HepG2 (cell line): Measurements from ENCODE around the gene CELSR3. TPM values are rescaled to one million over a fixed set of nuclear protein-coding genes. Genes with fewer than 3 reads are reported as not detected.
A peak's percentile ranks its signal among the peaks of the same experiment; 100 is the strongest.

Experiments used
- GATAD1 ChIP-seq: IDR thresholded peaks from 2 replicates; pipeline ENCODE4 v1.6.1; 2016; ENCODE audit warnings: missing genetic modification reagents, missing compliant biosample characterization
- MAFG ChIP-seq: sonication (generic); formaldehyde crosslinking; IDR thresholded peaks from 2 replicates; pipeline ENCODE4 v1.5.1; 2020; ENCODE audit warnings: mild to moderate bottlenecking, missing genetic modification reagents
- NFKBIZ ChIP-seq: IDR thresholded peaks from 2 replicates; pipeline ENCODE4 v1.6.1; 2018; ENCODE audit warnings: missing genetic modification reagents, missing compliant biosample characterization
- RBM22 ChIP-seq: fragments of 200-400 bp; formaldehyde crosslinking; optimal IDR thresholded peaks from 2 replicates; pipeline ENCODE3; 2017; ENCODE audit warnings: mild to moderate bottlenecking, low read length, moderate library complexity
- RXRA ChIP-seq: sonication (generic); formaldehyde crosslinking; IDR thresholded peaks from 2 replicates; pipeline ENCODE4 v1.5.1; 2020; ENCODE audit warnings: missing genetic modification reagents
- TMF1 ChIP-seq: sonication (generic); formaldehyde crosslinking; IDR thresholded peaks from 2 replicates; pipeline ENCODE4 v1.8.1; 2022; ENCODE audit warnings: low read depth, missing genetic modification reagents
- U2AF1 ChIP-seq: fragments of 200-400 bp; formaldehyde crosslinking; optimal IDR thresholded peaks from 2 replicates; pipeline ENCODE3; 2017; ENCODE audit warnings: mild to moderate bottlenecking, low read depth, low read length
- U2AF2 ChIP-seq: fragments of 200-400 bp; formaldehyde crosslinking; IDR thresholded peaks from 2 replicates; pipeline ENCODE4 v1.6.1; 2017; ENCODE audit warnings: low read depth, mild to moderate bottlenecking, low read length
- ZFX ChIP-seq: sonication (generic); formaldehyde crosslinking; IDR thresholded peaks from 2 replicates; pipeline ENCODE4 v1.4.0; 2020; ENCODE audit warnings: mild to moderate bottlenecking, low read depth, missing genetic modification reagents, moderate library complexity
- ZNF234 ChIP-seq: sonication (generic); formaldehyde crosslinking; conservative IDR thresholded peaks from 2 replicates; pipeline ENCODE4 v1.5.1; 2020; ENCODE audit warnings: mild to moderate bottlenecking, missing genetic modification reagents
- ZNF724P ChIP-seq: sonication (generic); formaldehyde crosslinking; IDR thresholded peaks from 2 replicates; pipeline ENCODE4 v1.8.0; 2022; ENCODE audit warnings: missing genetic modification reagents, borderline replicate concordance
- ZNF878 ChIP-seq: sonication (generic); formaldehyde crosslinking; IDR thresholded peaks from 2 replicates; pipeline ENCODE4 v1.8.1; 2023; ENCODE audit warnings: mild to moderate bottlenecking, missing genetic modification reagents, moderate library complexity
- polyA plus RNA-seq, 8 experiments: library from polyadenylated mRNA; depleted of rRNA in 3 of 8; stranded (reverse) in 7 of 8; unstranded in 1 of 8; fragments of >200 nt; fragmentation: Illumina TruSeq in 4 of 8; extraction: Trizol in 4 of 8; gene quantifications; 2 replicates each; pipeline versions ENCODE4 v1.2.1 to v1.2.3, GENCODE V29; 2011 to 2016; ENCODE audit warnings: low read depth in 4 of 8, missing spikeins in 1 of 8, mixed read lengths in 1 of 8; ENCODE audit not compliant: insufficient read depth in 1 of 8
- total RNA-seq, 5 experiments: library from RNA; depleted of rRNA; stranded (reverse); fragments of >200 nt; fragmentation: Illumina TruSeq; extraction: Trizol; gene quantifications; 2 replicates each; pipeline ENCODE4 v1.2.3, GENCODE V29; 2016; ENCODE audit warnings: low read depth in 1 of 5
- TF ChIP-seq, protein P1 (sequence below): sonication (generic); formaldehyde crosslinking; IDR thresholded peaks from 2 replicates; pipeline ENCODE4 v1.4.0; 2020; ENCODE audit warnings: missing genetic modification reagents, mild to moderate bottlenecking, borderline replicate concordance
- TF ChIP-seq, protein P2 (sequence below): sonication (generic); formaldehyde crosslinking; IDR thresholded peaks from 2 replicates; pipeline ENCODE4 v1.5.0; 2020; ENCODE audit warnings: mild to moderate bottlenecking, missing genetic modification reagents, moderate library complexity
- TF ChIP-seq, protein P3 (sequence below): sonication (generic); formaldehyde crosslinking; conservative IDR thresholded peaks from 2 replicates; pipeline ENCODE4 v1.8.0; 2022; ENCODE audit warnings: low read depth, missing genetic modification reagents
- TF ChIP-seq, protein P4 (sequence below), 2 experiments: sonication (generic) in 1 of 2; formaldehyde crosslinking in 1 of 2; IDR thresholded peaks; 2 replicates each; pipeline versions ENCODE4 v1.4.0 to v1.6.1; 2016 to 2020; ENCODE audit warnings: borderline replicate concordance in 1 of 2, low read depth in 1 of 2, mild to moderate bottlenecking in 1 of 2, missing genetic modification reagents in 1 of 2

CELSR3 gene
- total and polyA plus RNA-seq, 2 of the 13 experiments (the other 11 are each of a cell fraction or from before 2014, with no cell fraction given), result 5.4 to 6.7 TPM

DNA sequence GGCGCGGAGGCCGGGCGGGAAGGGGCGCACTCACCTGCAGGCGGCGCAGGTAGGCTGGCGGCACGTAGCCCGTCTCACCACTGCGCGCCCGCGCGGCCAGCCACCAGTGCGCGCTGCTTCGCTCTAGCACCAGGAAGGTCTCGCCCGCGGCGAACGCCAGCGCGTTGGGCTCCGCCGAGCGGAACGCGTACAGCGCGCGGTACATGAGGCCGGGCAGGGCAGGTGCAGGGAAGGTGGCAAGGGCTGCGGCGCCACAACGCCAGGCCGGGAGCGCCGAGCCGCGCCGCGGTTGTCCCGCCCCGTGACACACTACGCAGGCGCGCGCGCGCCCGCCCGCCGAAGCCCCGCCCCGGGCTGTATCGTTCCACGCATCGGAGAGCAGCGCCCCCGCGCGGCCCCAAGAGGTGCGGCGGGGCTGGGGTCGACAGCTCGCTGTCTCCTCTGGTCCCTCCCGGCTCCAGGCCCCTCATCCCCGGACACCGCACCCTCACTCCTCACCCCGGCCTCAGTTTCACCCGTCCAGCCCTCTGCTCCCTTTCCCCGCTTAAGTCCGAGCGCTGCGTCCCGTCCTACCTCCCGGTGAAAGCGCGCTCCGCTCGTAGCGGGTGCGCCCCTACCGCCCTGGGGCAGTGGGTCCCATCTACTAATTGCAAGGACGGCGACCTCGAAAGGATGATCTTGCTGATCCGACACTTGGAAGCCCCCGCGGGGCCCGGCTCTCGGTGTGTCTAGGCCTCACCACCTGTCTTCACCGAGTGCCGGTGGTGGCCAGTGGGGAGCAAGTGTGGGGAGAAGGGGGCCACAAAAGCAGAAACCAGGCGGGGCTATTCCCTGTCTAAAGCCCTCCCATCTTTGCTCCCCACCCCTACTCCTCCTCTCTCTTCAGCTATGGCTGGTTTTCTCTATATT lies 23.2 kb upstream of the CELSR3 start, which contains the start of gene NCKIPSD (continued):
- TF ChIP-seq, protein P1, sequence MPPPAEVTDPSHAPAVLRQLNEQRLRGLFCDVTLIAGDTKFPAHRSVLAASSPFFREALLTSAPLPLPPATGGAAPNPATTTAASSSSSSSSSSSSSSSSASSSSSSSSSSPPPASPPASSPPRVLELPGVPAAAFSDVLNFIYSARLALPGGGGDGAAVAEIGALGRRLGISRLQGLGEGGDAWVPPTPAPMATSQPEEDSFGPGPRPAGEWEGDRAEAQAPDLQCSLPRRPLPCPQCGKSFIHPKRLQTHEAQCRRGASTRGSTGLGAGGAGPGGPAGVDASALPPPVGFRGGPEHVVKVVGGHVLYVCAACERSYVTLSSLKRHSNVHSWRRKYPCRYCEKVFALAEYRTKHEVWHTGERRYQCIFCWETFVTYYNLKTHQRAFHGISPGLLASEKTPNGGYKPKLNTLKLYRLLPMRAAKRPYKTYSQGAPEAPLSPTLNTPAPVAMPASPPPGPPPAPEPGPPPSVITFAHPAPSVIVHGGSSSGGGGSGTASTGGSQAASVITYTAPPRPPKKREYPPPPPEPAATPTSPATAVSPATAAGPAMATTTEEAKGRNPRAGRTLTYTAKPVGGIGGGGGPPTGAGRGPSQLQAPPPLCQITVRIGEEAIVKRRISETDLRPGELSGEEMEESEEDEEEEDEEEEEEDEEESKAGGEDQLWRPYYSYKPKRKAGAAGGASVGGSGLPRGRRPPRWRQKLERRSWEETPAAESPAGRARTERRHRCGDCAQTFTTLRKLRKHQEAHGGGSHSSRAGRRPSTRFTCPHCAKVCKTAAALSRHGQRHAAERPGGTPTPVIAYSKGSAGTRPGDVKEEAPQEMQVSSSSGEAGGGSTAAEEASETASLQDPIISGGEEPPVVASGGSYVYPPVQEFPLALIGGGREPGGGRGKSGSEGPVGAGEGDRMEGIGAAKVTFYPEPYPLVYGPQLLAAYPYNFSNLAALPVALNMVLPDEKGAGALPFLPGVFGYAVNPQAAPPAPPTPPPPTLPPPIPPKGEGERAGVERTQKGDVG (CRISPR knock-in tag), result no peak
- TF ChIP-seq RXRA (CRISPR knock-in tag), result no peak
- TF ChIP-seq ZNF724P (CRISPR knock-in tag), result no peak; the same call in 1 of the 2 replicates
- TF ChIP-seq ZNF878, result no peak
- TF ChIP-seq, protein P2, sequence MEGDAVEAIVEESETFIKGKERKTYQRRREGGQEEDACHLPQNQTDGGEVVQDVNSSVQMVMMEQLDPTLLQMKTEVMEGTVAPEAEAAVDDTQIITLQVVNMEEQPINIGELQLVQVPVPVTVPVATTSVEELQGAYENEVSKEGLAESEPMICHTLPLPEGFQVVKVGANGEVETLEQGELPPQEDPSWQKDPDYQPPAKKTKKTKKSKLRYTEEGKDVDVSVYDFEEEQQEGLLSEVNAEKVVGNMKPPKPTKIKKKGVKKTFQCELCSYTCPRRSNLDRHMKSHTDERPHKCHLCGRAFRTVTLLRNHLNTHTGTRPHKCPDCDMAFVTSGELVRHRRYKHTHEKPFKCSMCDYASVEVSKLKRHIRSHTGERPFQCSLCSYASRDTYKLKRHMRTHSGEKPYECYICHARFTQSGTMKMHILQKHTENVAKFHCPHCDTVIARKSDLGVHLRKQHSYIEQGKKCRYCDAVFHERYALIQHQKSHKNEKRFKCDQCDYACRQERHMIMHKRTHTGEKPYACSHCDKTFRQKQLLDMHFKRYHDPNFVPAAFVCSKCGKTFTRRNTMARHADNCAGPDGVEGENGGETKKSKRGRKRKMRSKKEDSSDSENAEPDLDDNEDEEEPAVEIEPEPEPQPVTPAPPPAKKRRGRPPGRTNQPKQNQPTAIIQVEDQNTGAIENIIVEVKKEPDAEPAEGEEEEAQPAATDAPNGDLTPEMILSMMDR (CRISPR knock-in tag), result peak; percentile 77
- peak; percentile 97 for TF ChIP-seq ZFX
- TF ChIP-seq U2AF2, result no peak
- no peak for TF ChIP-seq U2AF1
- TF ChIP-seq, protein P3, sequence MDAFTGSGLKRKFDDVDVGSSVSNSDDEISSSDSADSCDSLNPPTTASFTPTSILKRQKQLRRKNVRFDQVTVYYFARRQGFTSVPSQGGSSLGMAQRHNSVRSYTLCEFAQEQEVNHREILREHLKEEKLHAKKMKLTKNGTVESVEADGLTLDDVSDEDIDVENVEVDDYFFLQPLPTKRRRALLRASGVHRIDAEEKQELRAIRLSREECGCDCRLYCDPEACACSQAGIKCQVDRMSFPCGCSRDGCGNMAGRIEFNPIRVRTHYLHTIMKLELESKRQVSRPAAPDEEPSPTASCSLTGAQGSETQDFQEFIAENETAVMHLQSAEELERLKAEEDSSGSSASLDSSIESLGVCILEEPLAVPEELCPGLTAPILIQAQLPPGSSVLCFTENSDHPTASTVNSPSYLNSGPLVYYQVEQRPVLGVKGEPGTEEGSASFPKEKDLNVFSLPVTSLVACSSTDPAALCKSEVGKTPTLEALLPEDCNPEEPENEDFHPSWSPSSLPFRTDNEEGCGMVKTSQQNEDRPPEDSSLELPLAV, result no peak
- TF ChIP-seq RBM22, result no peak
- TF ChIP-seq, protein P4, sequence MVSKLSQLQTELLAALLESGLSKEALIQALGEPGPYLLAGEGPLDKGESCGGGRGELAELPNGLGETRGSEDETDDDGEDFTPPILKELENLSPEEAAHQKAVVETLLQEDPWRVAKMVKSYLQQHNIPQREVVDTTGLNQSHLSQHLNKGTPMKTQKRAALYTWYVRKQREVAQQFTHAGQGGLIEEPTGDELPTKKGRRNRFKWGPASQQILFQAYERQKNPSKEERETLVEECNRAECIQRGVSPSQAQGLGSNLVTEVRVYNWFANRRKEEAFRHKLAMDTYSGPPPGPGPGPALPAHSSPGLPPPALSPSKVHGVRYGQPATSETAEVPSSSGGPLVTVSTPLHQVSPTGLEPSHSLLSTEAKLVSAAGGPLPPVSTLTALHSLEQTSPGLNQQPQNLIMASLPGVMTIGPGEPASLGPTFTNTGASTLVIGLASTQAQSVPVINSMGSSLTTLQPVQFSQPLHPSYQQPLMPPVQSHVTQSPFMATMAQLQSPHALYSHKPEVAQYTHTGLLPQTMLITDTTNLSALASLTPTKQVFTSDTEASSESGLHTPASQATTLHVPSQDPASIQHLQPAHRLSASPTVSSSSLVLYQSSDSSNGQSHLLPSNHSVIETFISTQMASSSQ (IDR thresholded peaks at IDR 0.05; ENCODE audit: low read depth), result no peak
- TF ChIP-seq, protein P4 (CRISPR knock-in tag; IDR thresholded peaks at IDR 0.05; ENCODE audit: borderline replicate concordance), result peak; percentile 76
- TF ChIP-seq NFKBIZ, result peak; percentile 61; the same call in 1 of the 2 replicates
- TF ChIP-seq TMF1 (CRISPR knock-in tag), result peak; percentile 91
- TF ChIP-seq MAFG (CRISPR knock-in tag), result no peak
- TF ChIP-seq ZNF234 (CRISPR knock-in tag), result peak; percentile 75; the same call in 1 of the 2 replicates
- TF ChIP-seq GATAD1 (CRISPR knock-in tag), result peak; percentile 62
